Measurements from ENCODE around the gene CHST8.

The CHST8 gene

GRCh38 chr19:33686262-33686661 is 64.5 kb downstream of the CHST8 start:
- Histone ChIP-seq H3K27ac (no peak overlapping the region), H3K4me3 (no peak overlapping the region)
- DNase-seq (ENCODE audit: low spot score) = no peak
- TF ChIP-seq CTCF (IDR thresholded peaks at IDR 0.05) = no peak

- DNase-seq (ENCODE audit: low spot score) = no peak
- TF ChIP-seq CTCF (IDR thresholded peaks at IDR 0.05) = no peak
- Histone ChIP-seq H3K27ac (no peak overlapping the region), H3K4me3 (no peak overlapping the region)
Measured at GRCh38 chr19:33686687-33687480, 65.1 kb downstream of the CHST8 start.

- Histone ChIP-seq H3K27ac (no peak overlapping the region), H3K4me3 (no peak overlapping the region)
- no peak for DNase-seq (ENCODE audit: low spot score)
- no peak for TF ChIP-seq CTCF (IDR thresholded peaks at IDR 0.05)
Measured at GRCh38 chr19:33687481-33688170, 65.9 kb downstream of the CHST8 start.

GRCh38 chr19:33688171-33688992 is 66.6 kb downstream of the CHST8 start:
- no peak for TF ChIP-seq CTCF (IDR thresholded peaks at IDR 0.05)
- no peak overlapping the region for H3K27ac ChIP-seq
- no peak overlapping the region for H3K4me3 ChIP-seq
- no peak for DNase-seq (ENCODE audit: low spot score)

GRCh38 chr19:33689138-33689746 is 67.5 kb downstream of the CHST8 start:
- TF ChIP-seq CTCF (IDR thresholded peaks at IDR 0.05) = no peak
- H3K4me3 ChIP-seq = no peak overlapping the region
- DNase-seq (ENCODE audit: low spot score) = no peak

GRCh38 chr19:33689868-33690267 is 68.1 kb downstream of the CHST8 start:
- no peak overlapping the region for H3K4me3 ChIP-seq
- H3K27ac ChIP-seq = no peak overlapping the region
- no peak for TF ChIP-seq CTCF (IDR thresholded peaks at IDR 0.05)
- DNase-seq (ENCODE audit: low spot score) = no peak

More at GRCh38 chr19:33689138-33689746, 67.5 kb downstream of the CHST8 start:
- no peak overlapping the region for H3K27ac ChIP-seq

Measured in coronary artery (tissue), 2 donors.